22Rv1 (cell line): ENCODE results near the gene VPS35.
"Not testable (repeated sequence)": the region's sequence is repeated elsewhere in the genome, so short reads cannot be mapped to it uniquely, and the experiment has no call there.

Experiments used
- H3K27ac ChIP-seq: fragments of 450-650 bp; 2 replicates; pipeline ENCODE4 v1.5.1; 2017
- CTCF ChIP-seq: fragments of 450-650 bp; IDR thresholded peaks from 2 replicates; pipeline ENCODE4 v1.5.1; 2017; ENCODE audit warnings: mild to moderate bottlenecking
- ZFX ChIP-seq: fragments of 450-650 bp; IDR thresholded peaks from 2 replicates; pipeline ENCODE4 v1.6.1; 2017; ENCODE audit warnings: antibody characterized with exemption, borderline replicate concordance

Gene VPS35

GRCh38 chr16:46688101-46688653, 801 bp downstream of the VPS35 start:
- peak overlapping the region; percentile 94 for H3K27ac ChIP-seq
- TF ChIP-seq CTCF (peak; percentile 53; the same call in 1 of the 2 replicates), ZFX (no peak)

DNA sequence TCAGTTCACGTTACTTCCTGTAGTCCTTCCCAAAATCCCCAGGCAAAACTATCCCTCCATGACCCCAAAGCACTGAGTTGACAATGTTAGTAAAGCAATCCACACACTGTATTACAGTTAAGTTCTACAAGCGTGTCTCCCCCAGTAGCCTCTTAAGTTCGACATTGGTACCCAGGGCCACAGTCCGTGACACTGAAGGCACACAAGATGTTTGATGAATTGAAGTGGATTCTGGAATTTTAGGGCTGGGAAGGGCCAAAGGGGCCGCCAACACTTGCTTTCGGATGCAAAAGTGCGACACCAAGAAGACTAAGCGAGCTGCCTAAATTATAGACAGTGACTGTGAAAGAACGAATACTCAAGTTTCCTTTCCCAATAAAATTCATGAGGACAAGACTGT, 1.5 kb downstream of the VPS35 start:
- H3K27ac ChIP-seq, result no peak overlapping the region
- TF ChIP-seq CTCF (no peak), ZFX (no peak)

DNA sequence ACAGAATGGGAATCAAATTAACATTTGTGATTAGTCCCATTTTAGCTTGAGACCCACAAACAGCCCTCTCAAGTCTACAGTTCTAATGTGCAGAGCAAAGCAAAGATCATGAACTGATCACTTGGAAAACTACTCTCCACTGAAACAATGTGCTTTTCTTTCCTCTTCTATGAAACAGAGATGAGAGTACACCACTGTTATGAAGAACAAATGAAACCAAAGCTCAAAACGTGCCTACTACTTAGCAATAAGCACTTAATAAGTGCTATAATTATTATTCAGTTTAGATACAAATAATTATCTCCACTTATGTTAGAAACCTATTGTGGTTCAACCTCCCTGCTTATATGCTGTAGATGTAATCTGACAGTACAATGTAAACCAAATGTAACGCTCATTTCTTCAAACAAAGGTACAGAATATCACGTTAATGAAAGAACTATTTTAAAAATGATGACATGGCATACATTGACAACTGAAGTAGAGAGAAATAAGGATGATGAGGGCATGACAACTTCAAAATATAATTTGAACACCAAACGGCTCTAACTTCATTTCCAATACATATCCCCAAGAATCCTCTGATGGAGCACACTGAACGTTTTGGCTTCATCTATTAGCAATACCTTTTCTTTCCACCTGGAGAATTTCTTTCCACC, 2.0 kb downstream of the VPS35 start:
- H3K27ac ChIP-seq, result no peak overlapping the region
- TF ChIP-seq CTCF (no peak), ZFX (no peak)

GRCh38 chr16:46681867-46682266, 7.1 kb downstream of the VPS35 start:
- not testable (repeated sequence) for H3K27ac ChIP-seq

- not testable (repeated sequence) for H3K27ac ChIP-seq
Measured at GRCh38 chr16:46677943-46678342, 11.0 kb downstream of the VPS35 start.

DNA sequence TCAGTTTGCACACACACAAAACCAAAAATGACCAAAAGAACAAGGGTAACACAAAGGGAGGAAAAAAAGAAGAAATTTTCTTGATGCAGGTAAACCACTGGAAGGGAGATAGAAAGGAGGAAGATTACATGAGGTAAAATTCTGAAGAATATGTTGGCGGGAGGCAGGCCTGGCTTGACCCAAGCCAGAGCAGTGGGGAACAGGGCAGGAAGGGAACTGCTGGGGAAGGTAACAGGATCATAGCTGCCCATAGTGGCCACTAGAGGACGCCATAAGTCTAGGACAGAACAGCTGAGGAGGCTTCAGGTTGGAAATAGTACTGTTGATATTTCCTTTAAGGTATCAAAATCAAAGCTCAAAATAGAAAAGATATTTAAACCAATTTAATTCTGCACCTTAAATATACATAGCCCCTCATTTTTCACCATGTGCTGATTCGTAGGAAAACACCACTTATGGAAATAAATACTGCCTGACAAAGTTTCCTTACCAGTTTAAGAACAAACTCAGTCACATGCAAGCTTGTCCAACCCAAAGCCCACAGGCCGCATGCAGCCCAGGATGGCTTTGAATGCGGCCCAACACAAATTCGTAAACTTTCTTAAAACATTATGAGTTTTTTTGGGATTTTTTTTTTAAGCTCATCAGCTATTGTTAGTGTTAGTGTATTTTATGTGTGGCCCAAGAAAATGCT, 15.5 kb downstream of the VPS35 start:
- TF ChIP-seq CTCF, result peak; percentile 97
- no peak for TF ChIP-seq ZFX
- no peak overlapping the region for H3K27ac ChIP-seq

DNA sequence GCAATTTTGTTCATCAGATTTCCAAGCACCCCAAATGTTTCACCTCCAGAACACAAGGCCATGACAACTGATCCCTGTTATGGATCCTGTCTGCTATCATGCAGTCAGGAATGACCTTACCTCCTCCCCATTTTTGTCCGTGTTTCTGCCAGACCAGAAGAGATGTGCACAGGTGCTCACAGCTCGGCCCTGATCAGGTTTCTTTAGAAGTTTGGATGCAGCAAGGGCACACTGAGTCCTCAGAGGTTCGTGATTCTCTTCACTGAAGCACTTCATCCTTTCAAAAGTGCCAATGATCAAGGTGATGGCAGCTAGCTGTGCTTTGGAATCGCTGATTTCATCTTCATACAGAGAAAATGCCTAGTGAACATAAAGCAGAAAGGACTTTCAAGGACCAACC, 26.9 kb downstream of the VPS35 start:
- H3K27ac ChIP-seq, result no peak overlapping the region
- TF ChIP-seq ZFX (no peak), CTCF (no peak)

DNA sequence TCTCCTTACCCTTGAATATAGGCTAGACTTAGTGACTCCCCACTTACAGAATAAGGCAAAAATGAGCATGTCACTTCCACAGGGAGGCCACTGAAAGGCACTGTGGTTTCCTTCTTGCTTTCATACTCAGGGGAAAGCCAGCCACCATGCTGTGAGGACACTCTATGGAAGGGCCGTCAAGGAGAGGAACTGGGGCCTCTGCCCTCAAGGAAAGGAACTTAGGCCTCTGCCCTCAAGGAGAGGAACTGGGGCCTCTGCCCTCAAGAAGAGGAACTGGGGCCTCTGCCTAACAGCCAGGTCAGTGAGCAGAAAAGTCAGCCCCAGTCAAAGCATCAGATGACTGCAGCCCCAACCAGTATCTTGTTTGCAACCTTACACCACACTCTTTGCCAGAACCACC, 30.1 kb downstream of the VPS35 start:
- no peak overlapping the region for H3K27ac ChIP-seq
- TF ChIP-seq ZFX (no peak), CTCF (no peak)
